GM18498 (cell line): ENCODE results near the gene AGMAT.
"Not testable (repeated sequence)": the region's sequence is repeated elsewhere in the genome, so short reads cannot be mapped to it uniquely, and the experiment has no call there.

Experiments used
- ATAC-seq: cut with Tn5 transposase; IDR thresholded peaks from one replicate; pipeline ENCODE4 v1.9.1; 2021; ENCODE audit warnings: mild to moderate bottlenecking, moderate library complexity; ENCODE audit not compliant: unreplicated experiment

Gene AGMAT

DNA sequence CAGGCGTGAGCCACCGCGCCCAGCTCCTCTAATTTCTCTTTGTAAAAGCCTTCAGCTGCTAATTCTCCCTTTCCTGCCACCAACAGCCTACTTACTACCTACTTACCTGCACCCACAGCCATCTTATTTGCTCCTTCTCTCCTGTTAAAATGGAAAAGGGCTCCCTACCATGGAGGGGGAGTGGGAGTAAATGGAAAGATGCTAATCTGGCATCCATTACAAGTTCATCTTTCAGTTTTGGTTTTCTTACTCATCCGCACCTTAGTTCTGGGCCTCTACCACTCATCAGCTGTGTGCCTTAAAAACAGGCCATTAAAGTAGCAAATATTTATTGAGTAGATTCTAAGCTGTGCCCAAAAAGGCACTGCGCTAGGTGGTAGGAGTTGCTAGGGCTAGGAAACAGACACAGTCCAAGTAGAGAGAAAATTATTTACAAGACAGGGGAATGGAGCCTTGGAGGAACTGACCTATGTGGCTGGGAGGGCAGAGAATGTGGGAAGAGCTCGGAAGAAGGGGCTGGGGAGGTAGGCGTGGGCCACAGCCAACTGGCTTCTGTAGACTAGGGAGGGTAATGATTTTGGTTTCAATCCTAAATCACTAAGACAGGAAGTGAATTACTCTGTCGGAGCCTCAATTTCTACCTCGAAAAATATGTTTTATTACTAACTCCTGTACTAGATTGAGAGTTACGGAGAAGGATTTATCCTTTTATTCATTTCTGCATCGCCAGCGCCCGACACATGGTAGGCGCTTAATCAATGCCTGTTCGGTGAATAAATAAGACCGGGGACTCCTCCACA lies 31.7 kb upstream of the AGMAT start:
- peak; percentile 25 for ATAC-seq

DNA sequence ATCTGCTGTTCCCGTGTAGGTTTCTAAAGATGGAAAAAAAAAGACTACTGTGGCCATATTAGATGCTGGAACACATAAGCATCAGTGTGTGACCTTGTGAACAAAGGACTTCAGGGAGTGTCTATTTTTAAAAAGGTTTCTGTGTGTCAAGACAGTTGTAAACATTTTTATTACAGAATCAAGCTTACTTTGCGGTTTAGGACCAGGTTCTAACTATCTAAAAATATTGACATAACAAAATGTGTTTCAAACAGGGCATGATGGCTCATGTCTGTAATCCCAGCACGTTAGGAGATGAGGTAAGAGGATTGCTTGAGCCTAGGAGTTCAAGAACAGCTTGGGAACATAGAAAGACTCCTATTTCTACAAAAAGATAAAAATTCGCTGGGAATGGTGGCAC lies 25.3 kb upstream of the AGMAT start:
- ATAC-seq = no peak

DNA sequence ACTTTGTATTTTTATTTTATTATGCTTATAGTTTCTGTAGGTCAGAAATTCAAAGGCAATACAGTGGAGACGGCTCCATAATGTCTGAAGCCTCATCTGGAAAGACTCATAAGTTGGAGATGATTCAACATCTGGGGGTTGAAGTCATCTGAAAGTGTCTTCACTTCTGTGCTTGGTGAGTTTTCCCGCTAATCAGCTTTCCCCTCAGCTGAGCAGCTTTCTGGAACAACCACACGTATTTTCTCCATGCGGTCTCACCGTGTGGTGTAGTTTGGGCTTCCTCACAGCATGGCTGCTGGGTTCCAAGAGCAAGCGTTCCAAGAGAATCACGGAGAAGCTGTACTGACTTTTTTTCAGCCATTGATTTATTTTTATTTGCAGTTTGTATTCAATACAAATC lies 24.8 kb upstream of the AGMAT start:
- ATAC-seq = no peak

DNA sequence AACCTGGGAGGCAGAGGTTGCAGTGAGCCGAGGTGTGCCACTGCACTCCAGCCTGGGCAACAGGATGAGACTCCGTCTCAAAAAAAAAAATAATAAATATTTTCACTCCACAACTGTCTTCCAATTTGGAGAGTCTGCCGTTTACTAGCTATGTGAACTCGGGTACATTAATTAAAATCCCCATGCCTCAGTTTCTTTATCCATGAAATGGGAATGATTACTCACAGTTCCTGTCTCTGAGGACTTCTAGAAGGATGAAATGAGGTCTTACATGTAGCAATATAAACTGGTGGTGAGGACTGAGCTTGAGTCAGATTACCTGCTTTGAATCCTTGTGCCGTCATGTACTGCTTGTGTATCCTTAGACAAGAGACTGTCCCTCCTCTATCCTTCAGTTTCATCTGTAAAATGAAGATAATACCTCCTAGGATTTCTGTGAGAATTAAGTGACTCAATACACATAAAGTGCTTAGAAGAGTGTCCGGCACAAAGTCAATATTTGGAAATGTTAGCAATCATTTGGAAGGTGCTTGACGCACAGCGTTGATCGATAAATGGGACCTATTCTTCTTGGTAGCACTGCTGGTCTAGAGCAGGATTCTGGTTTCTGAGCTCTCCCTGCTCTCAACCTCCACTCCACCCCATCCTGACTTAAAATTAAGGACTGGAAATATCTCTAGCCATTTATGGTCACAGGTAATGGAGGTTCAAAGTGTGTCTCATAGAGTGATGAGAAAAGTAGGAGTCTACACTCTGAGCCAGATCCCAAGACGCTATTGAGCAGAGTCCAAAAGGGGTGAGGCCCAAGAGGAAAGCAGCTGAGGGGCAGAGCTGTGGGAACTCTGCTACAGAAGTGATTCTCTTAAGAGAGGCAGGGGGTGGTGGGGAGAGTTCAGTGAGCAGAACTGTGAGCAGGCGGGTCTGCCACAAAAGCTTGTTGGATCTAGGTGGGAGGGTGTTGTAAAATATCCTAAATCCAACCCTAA lies 20.8 kb upstream of the AGMAT start:
- no peak for ATAC-seq

DNA sequence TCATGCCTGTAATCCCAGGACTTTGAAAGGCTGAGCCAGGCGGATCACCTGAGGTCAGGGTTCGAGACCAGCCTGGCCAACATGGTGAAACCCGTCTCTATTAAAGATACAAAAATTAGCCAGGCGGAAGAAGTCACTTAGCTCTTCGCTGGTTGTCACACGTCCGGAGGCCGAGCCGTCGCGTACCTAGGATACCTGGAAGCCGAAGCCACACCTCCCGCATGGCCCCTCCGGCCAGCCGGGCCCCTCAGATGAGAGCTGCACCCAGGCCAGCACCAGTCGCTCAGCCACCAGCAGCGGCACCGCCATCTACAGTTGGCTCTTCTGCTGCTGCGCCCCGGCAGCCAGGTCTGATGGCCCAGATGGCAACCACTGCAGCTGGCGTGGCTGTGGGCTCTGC lies 19.5 kb upstream of the AGMAT start:
- not testable (repeated sequence) for ATAC-seq

DNA sequence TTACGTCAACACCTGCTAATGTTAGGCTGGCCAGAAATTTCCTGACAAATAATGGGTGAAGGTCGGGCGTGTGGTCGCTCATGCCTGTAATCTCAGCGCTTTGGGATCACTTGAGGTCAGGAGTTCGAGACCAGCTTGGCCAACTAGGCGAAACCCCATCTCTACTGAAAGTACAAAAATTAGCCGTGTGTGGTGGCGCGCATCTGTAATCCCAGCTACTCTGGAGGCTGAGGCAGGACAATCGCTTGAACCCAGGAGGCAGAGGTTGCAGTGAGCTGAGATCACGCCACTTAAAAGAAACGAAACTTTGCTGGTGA lies 19.1 kb upstream of the AGMAT start:
- ATAC-seq = not testable (repeated sequence)

DNA sequence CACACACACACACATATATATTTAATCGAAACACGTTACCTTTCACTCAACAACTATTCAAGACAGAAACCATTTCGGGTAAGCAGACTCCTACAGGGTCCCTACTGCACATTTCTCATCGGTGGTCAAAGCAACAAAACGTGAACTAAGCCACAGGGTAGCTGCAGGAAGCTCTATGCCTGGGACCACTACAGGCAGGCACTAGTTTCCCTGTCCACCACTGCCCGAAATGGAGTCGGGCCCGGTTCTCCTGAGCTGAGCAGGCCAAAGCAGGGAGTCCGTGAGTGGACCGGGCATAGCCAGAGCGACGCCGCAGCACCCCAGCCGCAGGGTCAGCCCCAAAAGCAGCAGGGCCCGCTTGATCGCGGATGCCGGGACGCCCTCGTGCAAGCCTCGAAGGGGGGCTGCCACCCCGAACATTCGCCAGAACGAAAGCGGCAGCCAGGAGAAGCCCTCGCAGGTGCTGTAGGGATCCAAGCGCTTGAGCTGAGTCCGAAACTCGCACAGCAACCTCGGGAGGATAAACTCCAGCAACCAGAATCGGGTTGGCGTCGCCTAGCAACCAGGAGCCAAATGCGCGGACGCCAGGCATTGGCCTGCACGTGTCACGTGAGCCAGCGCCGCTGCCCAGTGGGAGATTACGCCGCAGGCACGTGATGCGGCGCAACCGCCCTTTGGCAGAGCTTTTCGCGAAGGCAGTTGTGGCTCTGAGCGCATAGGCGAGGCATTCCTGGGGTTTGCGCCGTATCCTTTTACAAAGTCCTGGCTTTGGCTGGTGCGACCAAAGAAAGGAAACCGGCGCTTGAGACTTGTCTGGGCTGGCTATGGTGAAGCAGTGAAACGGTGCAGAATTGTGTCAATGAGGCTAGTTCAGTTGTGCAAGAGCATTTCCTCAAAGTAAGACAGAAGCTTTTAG lies 18.5 kb upstream of the AGMAT start:
- peak; percentile 96 for ATAC-seq

DNA sequence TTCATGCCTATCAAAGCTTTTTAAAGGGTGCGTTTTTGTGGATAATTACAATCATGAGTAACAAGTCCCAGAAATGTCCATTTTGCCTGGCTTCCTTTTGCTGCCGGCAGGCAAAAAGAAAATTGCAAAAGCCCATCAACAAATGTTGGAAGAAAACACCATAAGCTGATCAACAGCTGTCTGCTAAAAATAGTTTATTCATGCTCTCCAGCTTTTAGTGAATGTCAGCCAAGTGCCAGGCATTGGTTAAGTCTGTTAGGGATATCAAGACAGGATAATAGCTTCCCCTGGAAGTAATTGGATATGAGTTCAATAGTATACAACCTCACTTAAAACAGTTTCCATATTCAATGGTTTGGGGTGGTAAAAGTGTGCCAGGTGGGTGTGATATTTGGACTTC lies 13.6 kb upstream of the AGMAT start:
- ATAC-seq = no peak

DNA sequence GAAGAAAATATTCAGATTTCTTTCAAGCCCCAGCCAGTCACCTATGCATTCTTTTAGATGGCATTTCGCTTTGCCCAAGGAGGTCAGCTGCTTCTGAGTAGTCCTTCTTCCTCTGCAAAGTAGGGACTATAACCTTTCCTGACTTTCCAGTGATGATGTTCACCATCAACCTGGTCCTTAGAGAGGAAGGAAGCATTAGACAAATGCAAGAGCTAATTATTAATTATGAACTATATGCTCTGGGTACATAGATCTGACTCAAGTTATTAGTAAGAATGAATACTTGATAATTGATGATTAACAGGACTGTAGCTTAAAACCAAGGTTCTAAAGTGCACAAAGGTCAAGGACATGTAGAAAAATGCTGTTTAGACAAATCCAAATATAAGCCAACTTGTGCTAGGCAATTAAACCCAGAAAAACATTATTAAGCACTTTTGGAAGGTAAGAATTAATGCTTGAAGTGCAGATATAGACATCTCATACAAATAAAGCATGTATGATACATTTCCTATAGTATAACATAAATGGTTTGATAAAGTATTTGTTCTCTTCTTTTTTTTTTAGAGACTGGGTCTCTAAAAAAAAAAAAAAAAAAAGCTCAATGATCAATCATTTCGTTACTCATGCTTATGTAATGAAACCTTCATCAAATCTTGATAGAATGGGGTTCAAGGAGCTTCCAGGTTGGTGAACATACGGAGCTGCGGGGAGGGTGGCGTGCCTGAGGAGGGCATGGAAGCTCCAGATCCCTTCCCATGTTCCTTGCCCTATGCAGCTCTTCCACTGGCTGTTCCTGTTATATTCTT lies 11.2 kb upstream of the AGMAT start:
- ATAC-seq = no peak

DNA sequence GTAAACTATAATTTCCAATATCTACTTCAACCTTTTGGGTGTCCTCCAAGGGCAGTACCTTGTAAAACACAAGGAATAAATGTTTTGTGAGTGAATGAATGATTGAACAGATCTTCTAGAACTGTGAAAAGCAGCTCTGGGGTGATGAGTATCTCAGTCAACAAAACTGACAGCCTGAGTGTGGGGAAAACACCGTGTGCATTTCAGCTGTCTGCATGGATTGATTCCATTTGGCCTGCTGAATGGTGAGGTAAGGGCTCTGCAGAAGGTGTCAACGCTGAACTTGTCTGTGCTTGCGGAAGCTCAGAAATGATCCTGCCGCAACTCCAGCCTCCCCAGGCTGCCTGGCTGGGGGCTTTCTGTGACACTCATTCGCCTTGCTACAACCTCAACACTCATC lies 7.4 kb upstream of the AGMAT start:
- no peak for ATAC-seq

DNA sequence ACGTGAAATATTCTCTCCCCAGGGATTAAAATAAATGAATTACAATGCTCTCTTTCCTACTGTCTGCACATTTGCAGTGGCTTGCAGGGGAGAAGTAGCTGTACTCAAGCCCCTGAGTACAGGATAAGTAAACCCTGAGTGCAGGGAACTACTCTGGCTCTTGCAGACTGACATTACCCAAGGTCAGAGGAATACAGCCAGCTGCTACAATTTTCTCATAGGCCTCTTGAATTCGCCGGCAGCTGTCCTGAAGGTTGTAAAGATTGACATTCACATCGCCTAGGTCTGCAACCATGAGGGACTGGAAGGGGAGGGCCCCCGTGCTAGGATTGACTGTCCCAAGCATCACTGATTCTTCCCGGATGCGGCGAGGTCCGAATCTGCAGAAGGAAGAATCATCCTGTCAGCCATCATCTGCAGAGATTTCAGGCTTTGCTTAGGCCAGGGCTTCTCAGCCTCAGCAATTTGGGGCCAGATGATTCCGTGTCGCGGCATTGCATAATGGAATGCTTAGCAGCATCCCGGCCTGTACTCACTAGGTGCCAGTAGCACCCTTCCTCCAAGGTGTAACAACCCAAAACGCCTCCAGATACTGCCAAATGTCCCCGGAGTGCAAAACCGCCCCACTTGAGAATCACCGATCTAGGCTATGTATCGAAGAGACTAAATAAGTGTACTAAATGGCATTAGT lies 1.7 kb downstream of the AGMAT start:
- no peak for ATAC-seq

DNA sequence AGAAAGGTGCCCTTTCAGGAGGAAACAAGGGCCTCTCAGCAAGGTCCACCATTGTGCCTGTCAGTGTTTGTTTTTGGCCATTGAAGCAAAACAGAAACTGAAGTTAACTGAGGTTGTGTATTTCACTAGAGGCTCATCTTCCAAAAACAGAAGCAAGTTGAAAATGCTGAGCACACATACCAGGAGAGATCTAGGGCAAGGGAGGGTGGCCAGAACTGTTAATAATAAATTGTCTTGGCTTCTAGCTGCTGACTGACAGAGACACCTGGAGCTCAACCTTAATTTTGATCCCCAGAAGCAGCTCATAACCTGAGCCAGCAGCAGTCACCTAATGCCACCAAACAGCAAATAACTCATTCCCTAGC lies 5.2 kb downstream of the AGMAT start:
- peak; percentile 41 for ATAC-seq

DNA sequence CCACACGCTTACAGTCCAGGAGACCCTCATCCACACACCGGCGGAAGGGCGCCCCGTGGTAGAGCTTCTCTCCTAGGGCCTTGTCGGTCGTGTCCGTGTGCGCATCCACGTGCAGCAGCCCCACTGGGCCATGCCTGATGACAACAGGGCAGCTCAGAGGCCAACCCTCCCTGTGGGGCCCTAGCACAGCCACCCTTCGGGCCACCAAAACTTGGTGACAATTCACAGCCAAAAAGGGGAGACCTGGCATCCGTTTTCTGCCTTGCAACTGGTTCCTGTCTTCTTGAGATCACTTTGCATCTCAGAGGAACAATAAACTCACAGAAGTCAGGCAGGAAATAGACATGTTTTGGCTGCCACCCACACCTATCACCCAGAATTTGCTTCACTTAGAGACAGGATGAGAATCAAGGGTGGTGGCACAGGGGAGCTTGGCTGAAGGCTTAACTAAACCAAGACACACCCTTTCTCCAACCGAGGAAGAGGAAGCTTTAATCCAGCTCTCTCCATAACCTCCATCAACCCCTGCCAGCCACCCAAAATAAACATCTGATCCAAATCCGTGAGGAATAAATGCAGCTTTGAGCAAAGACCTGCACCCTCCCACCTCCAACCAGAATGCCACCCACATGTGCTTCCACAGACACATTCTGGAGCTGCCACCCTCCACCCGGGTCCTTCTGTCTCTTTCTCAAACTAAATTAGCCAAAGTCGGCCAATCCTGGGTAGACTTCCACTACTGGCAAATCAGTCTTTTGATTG lies 5.7 kb downstream of the AGMAT start:
- peak; percentile 38 for ATAC-seq

DNA sequence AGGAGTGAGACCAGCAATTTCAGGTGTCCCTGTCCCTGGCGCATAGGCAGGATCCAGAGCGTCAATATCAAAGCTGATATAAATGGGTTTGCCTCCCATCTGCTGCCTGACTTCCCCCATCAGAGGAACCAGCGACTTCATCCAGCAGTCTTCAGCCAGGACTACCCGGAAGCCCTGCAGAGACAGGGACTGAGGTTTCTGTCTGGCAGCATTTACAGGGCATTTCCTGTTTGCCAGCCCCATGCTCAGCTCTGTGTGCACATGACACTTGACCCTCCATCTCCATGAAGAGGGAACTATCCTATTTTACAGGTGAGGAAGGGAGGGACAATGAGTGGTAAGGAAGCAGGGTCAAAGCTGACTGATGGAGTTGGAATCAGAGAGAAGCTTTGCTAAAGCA lies 7.2 kb downstream of the AGMAT start:
- ATAC-seq = no peak

DNA sequence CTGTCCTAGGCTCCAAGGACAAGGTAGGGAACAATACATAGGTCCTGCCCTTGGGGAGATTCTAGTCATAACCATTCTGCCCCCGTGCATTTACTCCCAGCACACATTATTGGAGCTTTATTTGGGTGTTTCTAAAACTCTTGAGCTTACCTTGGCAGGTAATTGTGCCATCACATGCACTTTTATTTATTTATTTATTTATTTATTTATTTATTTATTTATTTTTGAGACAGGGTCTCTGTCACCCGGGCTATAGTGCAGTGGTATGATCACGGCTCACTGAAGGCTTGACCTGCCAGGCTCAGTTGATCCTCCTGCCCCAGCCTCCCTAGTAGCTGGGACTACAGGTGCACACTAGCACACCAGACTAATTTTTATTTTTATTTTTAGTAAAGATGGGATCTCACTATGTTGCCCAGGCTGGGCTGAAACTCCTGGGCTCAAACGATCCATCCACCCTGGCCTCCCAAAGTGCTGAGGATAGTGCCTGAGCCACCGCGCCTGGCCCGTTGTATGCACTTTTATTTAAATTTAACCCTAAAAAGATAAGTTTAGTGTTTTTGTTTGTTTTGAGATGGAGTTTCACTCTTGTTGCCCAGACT lies 9.2 kb downstream of the AGMAT start:
- no peak for ATAC-seq

DNA sequence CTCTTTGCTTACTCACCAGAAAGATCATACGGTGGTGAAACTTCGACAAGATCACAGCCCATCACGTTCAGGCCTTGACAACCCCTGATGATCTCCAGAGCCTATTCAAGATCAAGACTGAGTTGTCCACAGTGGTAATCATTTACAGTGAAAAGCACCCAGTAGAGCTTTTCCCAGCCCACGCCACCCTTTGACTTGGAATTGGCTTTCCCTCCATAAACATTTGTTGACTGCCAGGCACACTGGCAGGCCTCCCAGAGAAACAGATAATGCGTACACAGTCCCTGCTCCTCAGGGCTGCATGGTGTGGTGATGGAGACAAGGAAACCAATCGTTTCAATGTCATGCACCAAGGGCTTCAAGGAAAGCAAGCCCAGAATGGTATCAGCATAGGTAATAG lies 10.1 kb downstream of the AGMAT start:
- no peak for ATAC-seq

DNA sequence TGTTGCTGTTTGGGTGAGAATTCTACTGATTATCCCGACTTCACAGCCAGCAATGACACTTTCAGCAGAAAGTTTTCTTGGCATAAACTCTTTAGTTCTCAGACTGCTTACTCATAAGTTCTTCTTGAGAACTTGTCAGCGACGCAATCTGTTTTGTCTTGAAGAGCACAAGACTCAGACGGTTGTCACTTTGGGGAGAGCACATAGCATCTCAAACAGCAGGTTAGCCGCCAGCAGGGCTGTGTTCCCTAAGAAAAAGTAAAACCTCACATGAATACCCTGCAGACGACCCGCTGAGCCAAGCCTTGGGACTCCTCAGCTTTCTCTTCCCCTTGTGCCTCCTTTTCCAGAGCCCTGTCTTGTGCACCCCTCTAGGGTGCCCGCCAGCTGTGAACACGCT lies 11.4 kb downstream of the AGMAT start:
- no peak for ATAC-seq

DNA sequence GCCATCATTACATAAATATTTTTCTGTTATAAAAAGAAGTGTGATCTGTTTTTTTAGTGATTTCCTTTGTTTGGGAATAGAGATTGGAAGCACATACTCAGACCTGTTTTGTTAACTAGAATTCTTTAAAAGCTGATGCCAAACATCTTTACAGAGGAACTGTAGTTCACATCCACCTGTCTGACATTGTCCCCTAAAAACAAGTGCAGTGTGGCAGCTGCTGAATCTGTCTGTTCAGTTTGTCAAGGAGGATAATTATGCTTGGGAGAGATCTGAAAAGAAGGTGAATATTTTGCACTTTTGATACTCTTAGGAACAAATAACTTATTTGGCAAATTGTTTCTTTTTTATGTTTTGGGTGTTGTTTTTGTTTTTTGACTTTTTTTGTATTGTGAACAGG lies 13.6 kb downstream of the AGMAT start:
- no peak for ATAC-seq

DNA sequence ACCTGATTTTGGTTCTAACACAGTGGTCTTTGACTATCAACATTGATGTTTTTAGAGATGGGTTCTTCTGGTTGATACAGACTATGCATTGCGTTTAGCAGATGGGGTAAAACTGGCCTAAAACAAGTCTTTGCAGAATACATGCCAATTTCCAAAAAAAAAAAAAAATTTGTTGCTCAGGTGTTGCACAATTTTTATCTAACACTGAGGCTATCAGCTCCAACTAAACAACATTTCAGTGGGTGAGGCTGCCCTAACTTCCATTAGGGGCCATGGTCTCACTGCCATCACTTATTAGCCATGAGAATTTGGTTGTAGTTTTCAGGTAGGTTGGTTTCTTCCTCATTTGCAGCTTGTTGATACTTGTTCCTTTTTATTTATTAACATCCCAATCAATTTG lies 14.0 kb downstream of the AGMAT start:
- ATAC-seq = no peak
